Peyer's patch (tissue), 4 donors: ENCODE measurements around the gene DYRK4.

ENCODE experiments used
- POLR2A ChIP-seq, 2 donors: fragments of 450-650 bp; IDR thresholded peaks; one replicate each; pipeline ENCODE4 v1.5.1; 2017; ENCODE audit warnings: antibody characterized with exemption in 2 of 2, mild to moderate bottlenecking in 2 of 2, moderate library complexity in 2 of 2
- TF ChIP-seq, protein P1 (sequence below), 6 experiments: fragments of 450-650 bp in 4 of 6; fragments of 200-600 bp in 2 of 6; sonication (generic) in 1 of 6; IDR thresholded peaks; one replicate each; pipeline ENCODE4 v1.5.1; 2017 to 2019; ENCODE audit warnings: antibody characterized with exemption in 6 of 6, mild to moderate bottlenecking in 3 of 6, moderate library complexity in 1 of 6

DNA sequence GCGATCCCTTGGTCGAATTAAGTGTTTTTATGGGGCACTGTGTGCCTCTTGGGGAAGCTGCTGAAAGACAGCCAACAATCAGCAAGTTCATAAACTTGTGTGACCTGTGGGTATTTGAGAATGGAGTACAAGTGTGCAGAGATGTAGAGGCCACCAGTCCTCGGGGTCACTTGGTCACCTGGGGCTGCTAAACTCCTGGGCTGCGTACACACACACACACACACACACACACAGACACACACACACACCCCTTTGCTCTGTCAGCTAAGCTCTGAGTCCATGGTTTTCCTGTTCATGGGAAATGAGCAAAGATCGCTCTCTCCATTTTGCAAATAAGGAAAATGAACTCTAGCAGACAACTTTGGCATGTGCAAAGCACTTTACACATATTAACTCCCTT lies 24.5 kb downstream of the DYRK4 start:
- TF ChIP-seq, protein P1, sequence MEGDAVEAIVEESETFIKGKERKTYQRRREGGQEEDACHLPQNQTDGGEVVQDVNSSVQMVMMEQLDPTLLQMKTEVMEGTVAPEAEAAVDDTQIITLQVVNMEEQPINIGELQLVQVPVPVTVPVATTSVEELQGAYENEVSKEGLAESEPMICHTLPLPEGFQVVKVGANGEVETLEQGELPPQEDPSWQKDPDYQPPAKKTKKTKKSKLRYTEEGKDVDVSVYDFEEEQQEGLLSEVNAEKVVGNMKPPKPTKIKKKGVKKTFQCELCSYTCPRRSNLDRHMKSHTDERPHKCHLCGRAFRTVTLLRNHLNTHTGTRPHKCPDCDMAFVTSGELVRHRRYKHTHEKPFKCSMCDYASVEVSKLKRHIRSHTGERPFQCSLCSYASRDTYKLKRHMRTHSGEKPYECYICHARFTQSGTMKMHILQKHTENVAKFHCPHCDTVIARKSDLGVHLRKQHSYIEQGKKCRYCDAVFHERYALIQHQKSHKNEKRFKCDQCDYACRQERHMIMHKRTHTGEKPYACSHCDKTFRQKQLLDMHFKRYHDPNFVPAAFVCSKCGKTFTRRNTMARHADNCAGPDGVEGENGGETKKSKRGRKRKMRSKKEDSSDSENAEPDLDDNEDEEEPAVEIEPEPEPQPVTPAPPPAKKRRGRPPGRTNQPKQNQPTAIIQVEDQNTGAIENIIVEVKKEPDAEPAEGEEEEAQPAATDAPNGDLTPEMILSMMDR (IDR thresholded peaks at IDR 0.05), result no peak
- no peak for TF ChIP-seq POLR2A (IDR thresholded peaks at IDR 0.05)
